Astrocyte of the cerebellum (primary cell): ENCODE measurements around the gene SIRT2.

Source experiments
- DNase-seq: peaks from one replicate; pipeline ENCODE4 v3.0.0-alpha.2; 2011; ENCODE audit warnings: low read depth
- H3K4me3 ChIP-seq: 2 replicates; pipeline ENCODE4 v1.5.1; 2011; ENCODE audit warnings: mild to moderate bottlenecking, low read depth, low read length, moderate library complexity
- in situ Hi-C: cut with HindIII; loops from 2 replicates; pipeline ENCODE4 v1.10.0; 2017; ENCODE audit warnings: low sequenced_read_pairs
- TF ChIP-seq, protein P1 (sequence below): IDR thresholded peaks from 2 replicates; pipeline ENCODE4 v1.5.1; 2012; ENCODE audit warnings: low read length, low read depth, moderate library complexity, mild to moderate bottlenecking; ENCODE audit errors: missing control alignments

The SIRT2 gene

DNA sequence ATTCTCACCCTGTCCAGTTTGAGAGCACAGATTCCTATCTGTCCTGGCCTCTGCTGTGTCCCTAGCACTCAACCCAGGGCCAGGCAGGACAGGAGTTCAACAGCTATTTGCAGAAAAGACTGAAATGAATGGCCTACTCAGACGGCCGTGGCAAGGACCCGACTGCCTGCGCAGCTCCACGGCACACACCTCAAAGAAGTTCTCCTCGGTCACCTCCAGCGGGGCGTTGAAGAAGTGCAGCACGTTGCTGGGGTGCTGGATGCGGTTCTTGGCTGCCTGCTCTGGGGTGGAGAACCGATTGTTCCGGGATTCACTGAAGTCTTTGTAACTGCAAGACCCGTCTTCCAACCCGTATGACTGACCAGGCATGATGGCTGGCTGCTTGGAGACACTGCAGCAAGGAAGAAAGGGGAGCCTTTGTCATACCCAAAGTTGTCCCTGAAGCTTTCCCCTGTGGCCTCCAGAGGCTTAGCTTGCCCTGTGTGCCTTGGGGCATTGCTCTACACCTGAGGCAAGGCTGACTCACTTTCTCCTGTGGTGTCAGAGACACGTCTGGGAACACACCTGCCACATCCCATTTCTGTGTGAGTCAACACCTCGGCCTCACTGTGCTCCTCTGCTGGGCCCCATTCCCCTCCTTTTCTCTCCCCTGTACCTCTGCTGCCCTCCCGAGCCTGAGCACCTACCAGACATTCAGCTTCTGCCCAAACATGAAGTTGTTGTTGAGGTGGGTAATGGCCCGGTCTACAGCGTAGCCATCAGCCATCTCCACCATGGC is 61.0 kb downstream of the SIRT2 start:
- in situ Hi-C loops: no loop called here
- TF ChIP-seq, protein P1, sequence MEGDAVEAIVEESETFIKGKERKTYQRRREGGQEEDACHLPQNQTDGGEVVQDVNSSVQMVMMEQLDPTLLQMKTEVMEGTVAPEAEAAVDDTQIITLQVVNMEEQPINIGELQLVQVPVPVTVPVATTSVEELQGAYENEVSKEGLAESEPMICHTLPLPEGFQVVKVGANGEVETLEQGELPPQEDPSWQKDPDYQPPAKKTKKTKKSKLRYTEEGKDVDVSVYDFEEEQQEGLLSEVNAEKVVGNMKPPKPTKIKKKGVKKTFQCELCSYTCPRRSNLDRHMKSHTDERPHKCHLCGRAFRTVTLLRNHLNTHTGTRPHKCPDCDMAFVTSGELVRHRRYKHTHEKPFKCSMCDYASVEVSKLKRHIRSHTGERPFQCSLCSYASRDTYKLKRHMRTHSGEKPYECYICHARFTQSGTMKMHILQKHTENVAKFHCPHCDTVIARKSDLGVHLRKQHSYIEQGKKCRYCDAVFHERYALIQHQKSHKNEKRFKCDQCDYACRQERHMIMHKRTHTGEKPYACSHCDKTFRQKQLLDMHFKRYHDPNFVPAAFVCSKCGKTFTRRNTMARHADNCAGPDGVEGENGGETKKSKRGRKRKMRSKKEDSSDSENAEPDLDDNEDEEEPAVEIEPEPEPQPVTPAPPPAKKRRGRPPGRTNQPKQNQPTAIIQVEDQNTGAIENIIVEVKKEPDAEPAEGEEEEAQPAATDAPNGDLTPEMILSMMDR: no peak
- no peak for DNase-seq
- H3K4me3 ChIP-seq: no peak overlapping the region

- no peak overlapping the region for H3K4me3 ChIP-seq
- in situ Hi-C loops: no loop called here
Observed at GRCh38 chr19:38837656-38838121, 61.7 kb downstream of the SIRT2 start.

DNA sequence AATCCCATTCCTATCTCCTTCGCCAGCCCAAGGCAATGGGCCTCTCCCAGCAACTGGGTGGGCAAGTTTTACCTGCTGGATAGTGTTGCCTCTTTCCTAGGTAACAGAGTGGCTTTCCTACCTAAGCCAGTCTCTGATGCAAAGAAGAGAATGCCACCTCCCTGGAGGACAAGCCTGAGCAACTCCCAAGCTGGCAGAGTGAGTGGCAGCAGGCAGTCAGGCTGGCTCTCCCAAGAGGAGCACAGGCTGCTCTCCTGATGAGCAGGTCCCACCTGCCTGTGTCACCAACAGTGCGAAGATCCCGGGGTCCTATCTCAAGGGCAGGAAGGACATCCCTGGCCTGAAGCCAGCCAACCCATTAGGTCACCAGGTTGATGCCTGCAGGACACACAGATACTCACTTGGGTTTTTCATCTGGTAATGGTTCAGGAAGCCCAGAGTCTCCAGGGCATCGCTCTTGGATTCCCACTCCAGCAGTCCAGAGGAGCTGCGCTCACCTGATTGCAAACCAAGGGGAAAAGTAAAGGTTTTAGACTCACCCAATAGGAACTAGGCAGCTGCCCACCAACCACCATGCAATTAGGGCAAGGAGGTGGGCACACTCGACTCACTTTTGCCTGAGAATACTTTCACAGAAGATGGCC is 62.3 kb downstream of the SIRT2 start:
- DNase-seq: no peak
- TF ChIP-seq, protein P1: no peak
- no peak overlapping the region for H3K4me3 ChIP-seq
- in situ Hi-C loops: no loop called here

More at GRCh38 chr19:38837656-38838121, 61.7 kb downstream of the SIRT2 start:
- TF ChIP-seq, protein P1: no peak
- DNase-seq: no peak

- TF ChIP-seq, protein P1: no peak
- in situ Hi-C loops: no loop called here
- H3K4me3 ChIP-seq: no peak overlapping the region
- no peak for DNase-seq
Observed at GRCh38 chr19:38836159-38836982, 63.0 kb downstream of the SIRT2 start.

GRCh38 chr19:38834590-38834989 is 64.8 kb downstream of the SIRT2 start:
- TF ChIP-seq, protein P1: no peak
- in situ Hi-C loops: no loop called here
- no peak overlapping the region for H3K4me3 ChIP-seq
- no peak for DNase-seq

DNA sequence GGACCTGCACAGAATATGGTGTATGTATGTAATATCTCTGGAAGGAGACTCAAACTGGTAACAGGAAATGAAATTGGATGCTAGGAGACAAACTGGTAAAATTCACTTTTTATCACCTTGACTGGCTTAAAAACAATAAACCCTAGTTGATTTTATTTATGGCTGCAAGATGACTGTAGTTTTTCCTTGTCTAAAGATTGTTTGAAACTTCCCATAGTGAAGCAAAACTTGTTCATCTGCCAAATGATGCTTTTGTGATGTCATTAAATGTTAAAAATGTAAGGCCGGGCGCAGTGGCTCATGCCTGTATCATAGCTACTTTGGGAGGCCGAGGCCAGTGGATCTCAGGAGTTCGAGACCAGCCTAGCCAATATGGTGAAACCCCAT is 65.3 kb downstream of the SIRT2 start:
- TF ChIP-seq, protein P1: no peak
- no peak overlapping the region for H3K4me3 ChIP-seq
- DNase-seq: no peak
- in situ Hi-C loops: no loop called here
